ENCODE results near the gene FGGY.

The FGGY gene

DNA sequence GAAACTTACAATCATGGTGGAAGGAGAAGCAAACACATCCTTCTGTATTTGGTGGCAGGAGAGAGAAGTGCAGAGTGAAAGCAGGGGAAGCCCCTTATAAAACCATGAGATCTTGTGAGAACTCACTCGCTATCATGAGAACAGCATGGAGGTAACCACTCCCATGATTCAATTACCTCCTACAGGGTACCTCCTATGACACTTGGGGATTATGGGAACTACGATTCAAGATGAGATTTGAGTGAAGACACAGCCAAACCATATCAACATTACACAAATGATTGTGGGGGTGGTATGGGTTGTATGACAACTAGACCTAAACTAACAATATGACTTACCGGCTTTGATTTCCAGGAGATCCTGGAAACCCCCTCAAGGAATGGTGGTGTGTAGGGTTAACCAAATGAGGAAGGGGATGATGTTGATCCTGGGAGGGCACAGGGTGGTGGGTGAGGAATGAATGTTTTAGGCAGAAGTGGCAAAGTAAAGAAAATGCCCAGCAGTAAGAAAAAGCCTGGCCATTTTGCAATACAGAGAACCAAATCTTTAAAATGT lies 80.5 kb downstream of the FGGY start:
- no peak overlapping the region for H3K27ac ChIP-seq
- TF ChIP-seq, protein P1, sequence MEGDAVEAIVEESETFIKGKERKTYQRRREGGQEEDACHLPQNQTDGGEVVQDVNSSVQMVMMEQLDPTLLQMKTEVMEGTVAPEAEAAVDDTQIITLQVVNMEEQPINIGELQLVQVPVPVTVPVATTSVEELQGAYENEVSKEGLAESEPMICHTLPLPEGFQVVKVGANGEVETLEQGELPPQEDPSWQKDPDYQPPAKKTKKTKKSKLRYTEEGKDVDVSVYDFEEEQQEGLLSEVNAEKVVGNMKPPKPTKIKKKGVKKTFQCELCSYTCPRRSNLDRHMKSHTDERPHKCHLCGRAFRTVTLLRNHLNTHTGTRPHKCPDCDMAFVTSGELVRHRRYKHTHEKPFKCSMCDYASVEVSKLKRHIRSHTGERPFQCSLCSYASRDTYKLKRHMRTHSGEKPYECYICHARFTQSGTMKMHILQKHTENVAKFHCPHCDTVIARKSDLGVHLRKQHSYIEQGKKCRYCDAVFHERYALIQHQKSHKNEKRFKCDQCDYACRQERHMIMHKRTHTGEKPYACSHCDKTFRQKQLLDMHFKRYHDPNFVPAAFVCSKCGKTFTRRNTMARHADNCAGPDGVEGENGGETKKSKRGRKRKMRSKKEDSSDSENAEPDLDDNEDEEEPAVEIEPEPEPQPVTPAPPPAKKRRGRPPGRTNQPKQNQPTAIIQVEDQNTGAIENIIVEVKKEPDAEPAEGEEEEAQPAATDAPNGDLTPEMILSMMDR (conservative IDR thresholded peaks at IDR 0.05) = no peak

DNA sequence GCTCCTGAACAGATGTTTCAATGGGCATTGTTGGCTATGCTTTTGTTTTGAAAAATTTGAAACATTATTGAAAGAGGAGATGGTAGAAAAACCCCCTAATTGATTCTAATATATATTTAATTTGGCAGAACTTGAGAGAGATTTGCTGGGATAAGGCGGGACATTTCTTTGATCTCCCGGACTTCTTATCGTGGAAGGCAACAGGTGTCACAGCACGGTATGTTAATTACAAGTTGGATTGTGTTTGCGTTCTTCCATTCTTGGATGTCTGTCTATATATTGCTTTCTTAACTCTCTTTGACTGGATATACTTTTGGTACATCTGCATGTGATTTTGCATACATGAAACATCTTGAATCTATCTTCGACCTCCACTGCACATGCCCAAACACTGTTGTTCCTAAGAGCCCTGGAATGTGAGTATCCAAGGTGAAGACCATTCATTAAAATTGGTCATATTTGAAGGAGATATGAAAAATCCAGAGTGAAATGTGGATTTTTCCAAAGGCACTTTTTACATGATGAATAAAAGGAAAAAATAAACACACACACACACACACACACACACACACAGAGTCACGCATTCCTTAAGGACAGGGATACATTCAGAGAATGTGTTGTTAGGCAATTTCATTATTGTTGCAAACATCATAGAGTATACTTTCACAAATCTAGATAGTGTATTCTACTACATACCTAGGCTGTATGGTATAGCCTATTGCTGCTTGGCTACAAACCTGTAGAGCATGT lies 81.9 kb downstream of the FGGY start:
- H3K27ac ChIP-seq = no peak overlapping the region
- TF ChIP-seq, protein P1 (conservative IDR thresholded peaks at IDR 0.05) = no peak

DNA sequence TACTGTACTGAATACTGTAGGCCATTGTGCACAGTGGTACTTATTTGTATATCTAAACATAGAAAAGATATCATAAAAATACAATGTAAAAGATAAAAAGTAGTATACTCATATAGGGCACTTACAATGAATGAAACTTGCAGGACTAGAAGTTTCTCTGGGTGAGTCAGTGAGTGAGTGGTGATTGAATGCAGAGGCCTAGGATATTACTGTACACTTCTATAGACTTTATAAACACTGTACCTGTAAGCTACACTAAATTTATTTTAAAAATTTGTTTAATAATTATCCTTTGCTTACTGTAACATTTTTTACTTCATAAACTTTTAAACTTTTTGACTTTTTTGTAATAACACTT lies 82.5 kb downstream of the FGGY start:
- H3K27ac ChIP-seq = no peak overlapping the region

DNA sequence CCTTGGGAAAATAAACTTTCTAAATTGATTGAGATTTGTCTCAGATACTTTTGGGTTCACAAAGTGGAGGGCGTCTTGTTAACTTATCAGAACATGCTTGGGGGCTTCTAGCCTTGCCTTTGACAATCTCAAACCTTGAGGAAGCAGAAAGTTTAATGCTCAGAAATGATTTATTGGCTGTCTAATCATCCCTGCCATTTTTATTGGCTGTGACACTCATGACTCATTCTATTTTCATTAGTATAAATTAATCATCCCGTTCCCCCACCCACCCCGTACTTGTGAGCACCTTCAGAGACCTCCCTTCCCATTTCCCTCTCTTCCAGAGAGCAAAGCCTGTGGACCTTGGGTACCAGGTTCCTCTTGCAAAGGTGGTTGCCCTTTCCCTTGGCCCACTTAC lies 87.1 kb downstream of the FGGY start:
- TF ChIP-seq, protein P1 (conservative IDR thresholded peaks at IDR 0.05) = no peak
- H3K27ac ChIP-seq = no peak overlapping the region

More for the DNA sequence above, 82.5 kb downstream of the FGGY start:
- TF ChIP-seq, protein P1 (conservative IDR thresholded peaks at IDR 0.05) = no peak

DNA sequence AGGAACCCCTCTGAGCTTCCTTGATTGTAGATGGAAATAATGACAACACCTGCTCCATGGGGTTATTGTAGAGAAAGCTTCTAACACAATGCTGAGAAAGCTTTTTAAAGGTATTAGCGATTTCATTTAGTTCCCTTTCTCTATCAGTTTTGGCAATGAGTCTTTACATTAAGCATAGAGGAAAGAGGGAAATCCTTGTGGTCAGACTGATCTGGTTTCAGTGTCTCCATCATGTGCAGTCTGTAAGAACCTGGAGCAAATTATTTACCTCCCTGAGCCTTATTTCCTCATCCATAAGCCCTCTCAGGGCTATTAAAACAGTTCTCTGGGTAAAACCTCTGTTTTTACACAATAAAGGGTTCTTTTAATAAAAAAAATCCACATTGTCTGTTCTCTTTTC lies 87.5 kb downstream of the FGGY start:
- H3K27ac ChIP-seq = no peak overlapping the region
- TF ChIP-seq, protein P1 (conservative IDR thresholded peaks at IDR 0.05) = no peak

DNA sequence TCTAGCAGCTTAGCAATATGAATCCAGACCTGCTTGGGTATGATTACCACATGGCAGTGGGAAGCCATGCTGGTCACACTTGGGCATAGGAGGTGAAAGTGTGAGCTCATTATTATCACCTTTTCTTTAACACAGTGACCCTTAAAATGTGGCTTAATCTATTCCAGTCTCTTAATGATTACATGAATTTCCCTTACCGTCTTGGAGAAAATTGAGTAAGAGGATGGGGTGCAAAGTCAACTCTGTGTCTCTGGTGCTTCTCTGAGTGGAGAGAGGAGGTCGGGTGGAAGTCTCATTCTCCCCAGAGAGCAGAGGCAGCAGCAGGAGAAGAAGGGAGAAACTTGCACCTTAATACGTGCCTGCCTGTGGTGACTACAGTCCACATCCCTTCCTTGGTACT lies 91.3 kb downstream of the FGGY start:
- no peak overlapping the region for H3K27ac ChIP-seq
- TF ChIP-seq, protein P1 (conservative IDR thresholded peaks at IDR 0.05) = no peak

DNA sequence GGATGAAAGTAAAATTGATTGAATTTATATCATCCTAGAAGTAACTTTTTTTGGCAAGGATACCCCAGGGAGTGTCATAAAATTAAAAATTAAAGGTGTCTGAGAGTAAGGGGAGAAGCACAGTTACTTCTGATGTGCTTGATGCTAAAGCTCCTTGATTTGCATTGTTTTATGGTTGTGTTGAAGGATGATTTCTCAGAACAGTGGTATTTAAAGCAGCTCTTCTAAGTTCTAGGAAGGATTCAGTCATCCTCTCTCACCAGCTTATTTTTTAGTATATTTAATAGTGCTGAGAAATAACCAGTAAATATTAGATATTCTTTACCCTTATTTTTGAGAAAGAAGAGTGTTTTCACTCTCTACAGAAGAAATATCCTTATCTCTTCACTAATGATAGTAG lies 93.0 kb downstream of the FGGY start:
- TF ChIP-seq, protein P1 (conservative IDR thresholded peaks at IDR 0.05) = no peak

More for the DNA sequence above, 93.0 kb downstream of the FGGY start:
- no peak overlapping the region for H3K27ac ChIP-seq

All from VCaP (cell line).